Fibroblast of mammary gland (primary cell): ENCODE results near the gene CAMK2D.

ENCODE experiments used
- DNase-seq: peaks from one replicate; pipeline ENCODE4 v3.0.0-alpha.2; 2010; ENCODE audit warnings: low read depth
- H3K4me3 ChIP-seq: 2 replicates; pipeline ENCODE4 v1.5.1; 2011; ENCODE audit warnings: low read depth, mild to moderate bottlenecking, low read length, moderate library complexity; ENCODE audit not compliant: control insufficient read depth
- TF ChIP-seq, protein P1 (sequence below): conservative IDR thresholded peaks from 2 replicates; pipeline ENCODE4 v1.5.1; 2011; ENCODE audit warnings: low read depth, low read length, inconsistent platforms; ENCODE audit not compliant: control insufficient read depth, insufficient read depth

Gene CAMK2D

DNA sequence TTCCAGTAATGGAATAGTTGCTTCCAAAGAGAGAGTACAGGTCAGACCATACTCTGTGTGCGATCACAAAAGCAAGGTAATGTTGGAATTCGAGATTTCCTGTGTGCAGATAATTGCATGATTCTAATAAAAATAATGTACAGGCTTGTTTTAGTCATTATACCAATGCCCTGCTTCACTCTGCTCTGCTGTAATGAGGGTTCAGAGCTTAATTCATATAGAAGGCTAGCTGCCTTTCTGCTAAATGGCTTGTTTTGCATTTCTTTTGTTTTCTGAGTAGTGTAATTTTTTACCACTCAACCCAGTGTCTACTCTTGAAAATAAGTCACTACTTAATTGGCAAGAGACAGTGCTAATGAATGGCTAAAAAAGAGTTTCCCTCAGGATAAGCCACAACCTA lies 236.0 kb downstream of the CAMK2D start:
- TF ChIP-seq, protein P1, sequence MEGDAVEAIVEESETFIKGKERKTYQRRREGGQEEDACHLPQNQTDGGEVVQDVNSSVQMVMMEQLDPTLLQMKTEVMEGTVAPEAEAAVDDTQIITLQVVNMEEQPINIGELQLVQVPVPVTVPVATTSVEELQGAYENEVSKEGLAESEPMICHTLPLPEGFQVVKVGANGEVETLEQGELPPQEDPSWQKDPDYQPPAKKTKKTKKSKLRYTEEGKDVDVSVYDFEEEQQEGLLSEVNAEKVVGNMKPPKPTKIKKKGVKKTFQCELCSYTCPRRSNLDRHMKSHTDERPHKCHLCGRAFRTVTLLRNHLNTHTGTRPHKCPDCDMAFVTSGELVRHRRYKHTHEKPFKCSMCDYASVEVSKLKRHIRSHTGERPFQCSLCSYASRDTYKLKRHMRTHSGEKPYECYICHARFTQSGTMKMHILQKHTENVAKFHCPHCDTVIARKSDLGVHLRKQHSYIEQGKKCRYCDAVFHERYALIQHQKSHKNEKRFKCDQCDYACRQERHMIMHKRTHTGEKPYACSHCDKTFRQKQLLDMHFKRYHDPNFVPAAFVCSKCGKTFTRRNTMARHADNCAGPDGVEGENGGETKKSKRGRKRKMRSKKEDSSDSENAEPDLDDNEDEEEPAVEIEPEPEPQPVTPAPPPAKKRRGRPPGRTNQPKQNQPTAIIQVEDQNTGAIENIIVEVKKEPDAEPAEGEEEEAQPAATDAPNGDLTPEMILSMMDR = no peak
- no peak overlapping the region for H3K4me3 ChIP-seq
- no peak for DNase-seq

DNA sequence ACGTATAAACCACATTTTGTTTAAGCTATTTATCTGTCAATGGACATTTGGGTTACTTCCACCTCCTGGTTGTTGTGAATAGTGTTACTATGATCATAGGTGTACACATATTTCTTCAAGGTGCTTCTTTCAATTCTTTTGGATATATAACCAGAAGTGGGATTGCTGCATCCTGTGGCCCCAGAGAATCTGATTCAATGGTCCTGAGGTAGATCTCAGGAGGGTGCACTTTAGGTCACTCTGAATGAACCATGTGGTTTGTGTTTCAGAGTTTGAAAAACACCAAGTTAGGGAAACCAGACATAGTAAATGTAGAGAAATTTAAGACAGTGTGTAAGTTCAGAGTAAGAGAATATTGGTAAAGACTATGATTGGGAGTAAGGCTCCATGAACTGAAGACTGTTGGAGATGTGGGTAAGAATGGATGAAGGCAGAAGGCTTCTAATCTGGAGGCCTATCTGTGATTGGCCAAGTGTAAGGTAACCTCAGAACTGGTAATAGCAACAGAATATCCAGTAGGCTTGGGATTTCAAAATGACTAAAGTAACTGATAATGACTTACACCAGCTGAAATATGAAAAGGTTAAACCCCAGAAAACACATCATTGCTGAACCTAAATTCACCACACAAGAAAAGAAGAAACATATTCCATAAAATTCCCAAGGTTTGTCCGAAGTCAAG lies 236.9 kb downstream of the CAMK2D start:
- DNase-seq = no peak
- TF ChIP-seq, protein P1 = no peak
- H3K4me3 ChIP-seq = no peak overlapping the region

DNA sequence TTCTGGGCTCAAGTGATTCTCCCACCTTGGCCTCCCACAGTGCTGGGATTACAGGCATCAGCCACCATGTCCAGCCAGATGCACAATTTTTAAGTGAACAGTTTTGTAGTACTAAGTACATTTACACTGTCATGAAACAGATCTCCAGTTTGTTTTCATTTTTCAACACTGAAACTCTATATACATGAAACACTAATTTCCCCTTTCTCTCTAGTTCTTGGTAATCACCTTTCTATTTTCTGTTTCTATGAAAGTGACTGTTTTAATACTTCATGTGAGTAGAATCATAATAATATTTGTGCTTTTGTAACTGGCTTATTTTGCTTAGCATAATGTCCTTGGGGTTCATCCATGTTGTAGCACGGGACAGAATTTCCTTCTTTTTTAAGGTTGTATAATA lies 237.4 kb downstream of the CAMK2D start:
- no peak overlapping the region for H3K4me3 ChIP-seq
- TF ChIP-seq, protein P1 = no peak
- no peak for DNase-seq

DNA sequence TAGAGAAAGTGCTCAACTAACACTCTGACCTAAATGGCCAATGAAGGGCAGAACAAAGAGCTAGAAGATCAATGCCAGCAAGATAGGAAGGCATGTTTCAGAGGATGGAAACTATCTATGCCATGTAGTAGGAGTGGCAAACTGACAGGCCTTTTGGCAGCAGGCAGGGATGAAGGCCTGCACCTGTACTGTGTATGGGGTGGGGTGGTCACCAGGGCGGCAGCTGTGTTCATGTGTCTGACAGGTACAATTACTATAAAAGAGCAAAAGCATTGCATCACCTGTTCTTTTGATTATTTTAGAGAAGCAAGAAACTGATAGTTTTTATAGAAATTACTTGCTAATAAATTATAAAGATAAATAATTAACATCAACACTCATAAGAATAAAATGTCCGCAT lies 239.1 kb downstream of the CAMK2D start:
- H3K4me3 ChIP-seq = no peak overlapping the region
- no peak for DNase-seq
- TF ChIP-seq, protein P1 = no peak

DNA sequence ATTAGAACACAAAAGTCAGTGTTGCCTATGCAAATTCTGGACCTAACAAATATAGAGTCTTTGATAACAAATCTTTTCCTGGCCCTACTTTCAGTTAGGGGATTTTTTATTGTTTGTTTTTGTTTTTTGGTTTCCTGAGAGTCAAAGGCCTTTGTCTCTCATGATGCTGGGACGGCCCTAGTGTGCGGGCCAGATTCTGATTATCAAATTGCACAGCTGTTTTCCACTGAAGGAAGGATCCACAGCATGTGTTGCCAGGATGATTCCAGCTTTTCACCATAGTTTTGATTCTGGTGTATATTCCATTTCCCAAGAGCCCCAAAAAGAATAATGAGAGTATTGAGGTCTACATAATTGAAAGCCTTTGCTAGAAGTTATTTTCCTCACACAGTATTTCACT lies 248.2 kb downstream of the CAMK2D start:
- TF ChIP-seq, protein P1 = no peak
- H3K4me3 ChIP-seq = no peak overlapping the region
- DNase-seq = no peak

DNA sequence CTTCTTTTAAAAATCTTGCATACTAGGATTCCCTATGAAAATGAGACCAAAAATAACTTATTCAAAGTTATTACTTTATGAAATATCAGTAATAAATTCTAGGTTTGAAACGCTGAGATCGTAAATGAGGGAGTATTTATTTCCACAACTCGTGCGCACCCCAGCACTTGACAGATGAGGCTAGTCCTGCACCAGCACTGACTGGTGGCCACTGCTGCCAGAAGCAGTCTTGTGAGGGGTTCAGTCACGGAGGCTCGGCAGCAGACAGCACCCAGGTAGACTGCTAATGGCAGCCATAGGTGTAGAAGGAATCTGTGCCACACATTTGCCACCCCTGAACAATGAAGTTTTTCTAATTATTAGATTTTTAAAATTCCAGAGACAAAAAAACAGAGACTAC lies 248.7 kb downstream of the CAMK2D start:
- TF ChIP-seq, protein P1 = no peak
- no peak overlapping the region for H3K4me3 ChIP-seq
- no peak for DNase-seq

DNA sequence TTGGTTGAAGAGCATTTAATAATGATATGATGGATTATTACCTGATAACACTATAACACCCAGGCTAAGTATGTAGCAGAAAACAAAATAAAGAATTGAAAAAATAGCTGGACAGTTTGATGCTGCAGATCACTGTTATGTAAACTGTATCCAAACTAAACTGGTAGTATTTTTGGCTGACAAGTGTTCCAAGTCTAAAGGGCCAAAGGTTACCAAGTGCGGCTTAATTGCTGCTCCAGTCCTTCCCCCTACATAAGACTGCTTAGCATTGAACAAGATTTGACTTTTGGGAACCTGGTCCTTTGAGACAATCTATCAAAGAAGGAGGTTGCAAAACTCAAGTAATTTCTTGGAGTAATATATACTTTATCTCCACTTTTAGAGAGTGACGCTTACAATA lies 249.6 kb downstream of the CAMK2D start:
- no peak for DNase-seq
- H3K4me3 ChIP-seq = no peak overlapping the region
- TF ChIP-seq, protein P1 = no peak
